GM19043 (cell line): ENCODE data around the gene MGAT5B.

Experiments used
- ATAC-seq: cut with Tn5 transposase; IDR thresholded peaks from one replicate; pipeline ENCODE4 v1.9.1; 2021; ENCODE audit warnings: low read depth; ENCODE audit not compliant: unreplicated experiment

MGAT5B gene

GRCh38 chr17:76946111-76946771 is 78.0 kb downstream of the MGAT5B start:
- no peak for ATAC-seq

GRCh38 chr17:76946772-76947135 is 78.5 kb downstream of the MGAT5B start:
- no peak for ATAC-seq

GRCh38 chr17:76947309-76947708 is 79.1 kb downstream of the MGAT5B start:
- ATAC-seq, result no peak

- no peak for ATAC-seq
Observed at GRCh38 chr17:76947771-76948170, 79.6 kb downstream of the MGAT5B start.

- no peak for ATAC-seq
Observed at GRCh38 chr17:76948301-76948700, 80.1 kb downstream of the MGAT5B start.

GRCh38 chr17:76948726-76949342 is 80.6 kb downstream of the MGAT5B start:
- no peak for ATAC-seq

GRCh38 chr17:76949913-76950695 is 81.9 kb downstream of the MGAT5B start:
- no peak for ATAC-seq

GRCh38 chr17:76951375-76951905 is 83.2 kb downstream of the MGAT5B start:
- ATAC-seq, result no peak

- ATAC-seq, result no peak
Observed at GRCh38 chr17:76952402-76952801, 84.2 kb downstream of the MGAT5B start.

- no peak for ATAC-seq
Observed at GRCh38 chr17:76953066-76953465, 84.9 kb downstream of the MGAT5B start.

GRCh38 chr17:76953946-76954345 is 85.7 kb downstream of the MGAT5B start:
- ATAC-seq, result no peak

- ATAC-seq, result no peak
Observed at GRCh38 chr17:76955191-76955590, 87.0 kb downstream of the MGAT5B start.

- ATAC-seq, result no peak
Observed at GRCh38 chr17:76956846-76957540, 88.8 kb downstream of the MGAT5B start.

GRCh38 chr17:76957678-76958464 is 89.7 kb downstream of the MGAT5B start:
- no peak for ATAC-seq

- ATAC-seq, result no peak
Observed at GRCh38 chr17:76958974-76959373, 90.8 kb downstream of the MGAT5B start.

- no peak for ATAC-seq
Observed at GRCh38 chr17:76961869-76962268, 93.7 kb downstream of the MGAT5B start.

GRCh38 chr17:76962858-76963257 is 94.7 kb downstream of the MGAT5B start:
- ATAC-seq, result no peak

- ATAC-seq, result no peak
Observed at GRCh38 chr17:76966016-76966415, 97.8 kb downstream of the MGAT5B start.

- no peak for ATAC-seq
Observed at GRCh38 chr17:76966486-76967181, 98.4 kb downstream of the MGAT5B start.

- ATAC-seq, result no peak
Observed at GRCh38 chr17:76967762-76968161, 99.6 kb downstream of the MGAT5B start.
